ENCODE results near the gene PIK3R4. TPM values are rescaled to one million over a fixed set of nuclear protein-coding genes. Genes with fewer than 3 reads are reported as not detected.

Gene PIK3R4
- total and polyA plus RNA-seq, 4 donors: 14.3 to 36.6 (median 22.2) TPM

DNA sequence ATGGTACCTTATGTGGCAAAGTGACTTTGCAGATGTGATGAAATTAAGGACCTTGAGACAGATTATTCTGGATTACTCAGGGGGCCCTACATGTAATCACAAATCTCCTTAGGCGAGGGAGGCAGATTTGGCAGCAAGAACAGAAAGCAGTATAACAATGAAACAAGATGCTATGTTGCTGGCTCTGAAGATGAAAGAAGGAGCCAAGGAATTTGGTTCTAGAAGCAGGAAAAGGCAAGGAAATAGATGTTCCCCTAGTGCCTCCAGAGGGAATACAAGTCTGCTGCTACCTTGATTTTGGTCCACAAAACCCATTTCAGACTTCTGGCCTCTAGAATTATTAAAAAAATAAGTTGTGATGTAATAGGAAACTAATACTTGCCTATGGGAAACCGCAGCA is 64.5 kb downstream of the PIK3R4 start:
- no peak for DNase-seq (ENCODE audit: low spot score)
- TF ChIP-seq CTCF (IDR thresholded peaks at IDR 0.05; ENCODE audit: low read depth, low read length, missing input control): no peak
- no peak for TF ChIP-seq SP1 (IDR thresholded peaks at IDR 0.05)
- TF ChIP-seq, protein P1, sequence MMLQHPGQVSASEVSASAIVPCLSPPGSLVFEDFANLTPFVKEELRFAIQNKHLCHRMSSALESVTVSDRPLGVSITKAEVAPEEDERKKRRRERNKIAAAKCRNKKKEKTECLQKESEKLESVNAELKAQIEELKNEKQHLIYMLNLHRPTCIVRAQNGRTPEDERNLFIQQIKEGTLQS (IDR thresholded peaks at IDR 0.05): no peak
- TF ChIP-seq FOXA1 (IDR thresholded peaks at IDR 0.05): no peak
- TF ChIP-seq ZBTB33 (IDR thresholded peaks at IDR 0.05): no peak
- TF ChIP-seq FOXA2 (IDR thresholded peaks at IDR 0.05): no peak
- TF ChIP-seq, protein P2, sequence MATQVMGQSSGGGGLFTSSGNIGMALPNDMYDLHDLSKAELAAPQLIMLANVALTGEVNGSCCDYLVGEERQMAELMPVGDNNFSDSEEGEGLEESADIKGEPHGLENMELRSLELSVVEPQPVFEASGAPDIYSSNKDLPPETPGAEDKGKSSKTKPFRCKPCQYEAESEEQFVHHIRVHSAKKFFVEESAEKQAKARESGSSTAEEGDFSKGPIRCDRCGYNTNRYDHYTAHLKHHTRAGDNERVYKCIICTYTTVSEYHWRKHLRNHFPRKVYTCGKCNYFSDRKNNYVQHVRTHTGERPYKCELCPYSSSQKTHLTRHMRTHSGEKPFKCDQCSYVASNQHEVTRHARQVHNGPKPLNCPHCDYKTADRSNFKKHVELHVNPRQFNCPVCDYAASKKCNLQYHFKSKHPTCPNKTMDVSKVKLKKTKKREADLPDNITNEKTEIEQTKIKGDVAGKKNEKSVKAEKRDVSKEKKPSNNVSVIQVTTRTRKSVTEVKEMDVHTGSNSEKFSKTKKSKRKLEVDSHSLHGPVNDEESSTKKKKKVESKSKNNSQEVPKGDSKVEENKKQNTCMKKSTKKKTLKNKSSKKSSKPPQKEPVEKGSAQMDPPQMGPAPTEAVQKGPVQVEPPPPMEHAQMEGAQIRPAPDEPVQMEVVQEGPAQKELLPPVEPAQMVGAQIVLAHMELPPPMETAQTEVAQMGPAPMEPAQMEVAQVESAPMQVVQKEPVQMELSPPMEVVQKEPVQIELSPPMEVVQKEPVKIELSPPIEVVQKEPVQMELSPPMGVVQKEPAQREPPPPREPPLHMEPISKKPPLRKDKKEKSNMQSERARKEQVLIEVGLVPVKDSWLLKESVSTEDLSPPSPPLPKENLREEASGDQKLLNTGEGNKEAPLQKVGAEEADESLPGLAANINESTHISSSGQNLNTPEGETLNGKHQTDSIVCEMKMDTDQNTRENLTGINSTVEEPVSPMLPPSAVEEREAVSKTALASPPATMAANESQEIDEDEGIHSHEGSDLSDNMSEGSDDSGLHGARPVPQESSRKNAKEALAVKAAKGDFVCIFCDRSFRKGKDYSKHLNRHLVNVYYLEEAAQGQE (IDR thresholded peaks at IDR 0.05): no peak
- no peak for TF ChIP-seq RXRA (IDR thresholded peaks at IDR 0.05)
- no peak for TF ChIP-seq RAD21 (IDR thresholded peaks at IDR 0.05)
- no peak for TF ChIP-seq NR2F2 (IDR thresholded peaks at IDR 0.05)
- no peak for TF ChIP-seq HNF4A (conservative IDR thresholded peaks at IDR 0.05)
- TF ChIP-seq, protein P3, sequence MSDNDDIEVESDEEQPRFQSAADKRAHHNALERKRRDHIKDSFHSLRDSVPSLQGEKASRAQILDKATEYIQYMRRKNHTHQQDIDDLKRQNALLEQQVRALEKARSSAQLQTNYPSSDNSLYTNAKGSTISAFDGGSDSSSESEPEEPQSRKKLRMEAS (IDR thresholded peaks at IDR 0.05): no peak
- no peak for TF ChIP-seq TAF1 (conservative IDR thresholded peaks at IDR 0.05)
- no peak for TF ChIP-seq EGR1 (IDR thresholded peaks at IDR 0.05; ENCODE audit: low read depth in 2 of 2)
- no peak for TF ChIP-seq HNF4G (IDR thresholded peaks at IDR 0.05)
- TF ChIP-seq JUND (IDR thresholded peaks at IDR 0.05): no peak
- TF ChIP-seq GABPA (IDR thresholded peaks at IDR 0.05 in 1 of 2, conservative IDR thresholded peaks at IDR 0.05 in 1 of 2): no peak
- TF ChIP-seq YY1 (IDR thresholded peaks at IDR 0.05): no peak
- Histone ChIP-seq H3K4me3 (ENCODE audit: low read depth in 1 of 3, low read length in 3 of 3) (no peak overlapping the region), H3K9ac (ENCODE audit: low read depth in 1 of 2, low read length in 2 of 2) (no peak overlapping the region), H3K27ac (ENCODE audit: low read depth in 1 of 2, low read length in 2 of 2) (no peak overlapping the region), H3K9me3 (ENCODE audit: control insufficient read depth in 4 of 4, low read length in 3 of 4) (no peaks in the 10 kb centered on the region), H3K36me3 (ENCODE audit: control insufficient read depth in 4 of 4, insufficient read depth in 3 of 4, low read depth in 1 of 4, low read length in 3 of 4) (peaks cover 12 to 71% (median 52%) of the 10 kb centered on the region in 4 donors), H3K27me3 (ENCODE audit: control insufficient read depth in 4 of 4, insufficient read depth in 4 of 4, low read length in 3 of 4) (no peaks in the 10 kb centered on the region), H3K4me1 (ENCODE audit: control insufficient read depth in 4 of 4, insufficient read depth in 4 of 4, low read length in 3 of 4) (no peaks in the 10 kb centered on the region)
- WGBS: 92% methylated on average over 2 of the region's 2 CpGs
